GM19397 (cell line): ENCODE data around the gene TMEM223.
"Not testable (repeated sequence)": the region's sequence is repeated elsewhere in the genome, so short reads cannot be mapped to it uniquely, and the experiment has no call there.

ENCODE experiments used
- ATAC-seq: cut with Tn5 transposase; IDR thresholded peaks from one replicate; pipeline ENCODE4 v1.9.1; 2021; ENCODE audit warnings: mild to moderate bottlenecking, moderate library complexity; ENCODE audit not compliant: unreplicated experiment

TMEM223 gene

GRCh38 chr11:62791501-62792201, at the start of gene TMEM223:
Gene TMEM223, minus strand, starts transcription at chr11:62792006. Its CDS starts 12 bp downstream, at chr11:62791994.
- ATAC-seq, result peak; percentile 67

- not testable (repeated sequence) for ATAC-seq
Observed at GRCh38 chr11:62840721-62841360, 49.0 kb upstream of the TMEM223 start.

- peak; percentile 49 for ATAC-seq
Observed at GRCh38 chr11:62839050-62839945, 47.5 kb upstream of the TMEM223 start, which contains the start of gene WDR74. Gene WDR74, minus strand, starts transcription at chr11:62839590. Its CDS starts 20 bp downstream, at chr11:62839570.

GRCh38 chr11:62835336-62835735, 43.5 kb upstream of the TMEM223 start:
- no peak for ATAC-seq

GRCh38 chr11:62832336-62833234, 40.8 kb upstream of the TMEM223 start, which contains the start of gene TEX54:
Gene TEX54, minus strand, starts transcription at chr11:62832841.
- ATAC-seq, result peak; percentile 14

GRCh38 chr11:62831520-62832335, 39.9 kb upstream of the TMEM223 start, which contains the start of gene STX5:
Gene STX5, minus strand, starts transcription at chr11:62832051. Its CDS starts 808 bp downstream, at chr11:62831243.
- ATAC-seq, result peak; percentile 78

GRCh38 chr11:62830904-62831519, 39.2 kb upstream of the TMEM223 start:
- no peak for ATAC-seq

GRCh38 chr11:62828130-62828529, 36.3 kb upstream of the TMEM223 start:
- ATAC-seq, result not testable (repeated sequence)

- ATAC-seq, result no peak
Observed at GRCh38 chr11:62823677-62824076, 31.9 kb upstream of the TMEM223 start.

- ATAC-seq, result no peak
Observed at GRCh38 chr11:62817129-62817528, 25.3 kb upstream of the TMEM223 start.

GRCh38 chr11:62816557-62816956, 24.8 kb upstream of the TMEM223 start:
- no peak for ATAC-seq

GRCh38 chr11:62811659-62812058, 19.9 kb upstream of the TMEM223 start:
- ATAC-seq, result no peak

GRCh38 chr11:62810748-62811147, 18.9 kb upstream of the TMEM223 start:
- ATAC-seq, result no peak

- no peak for ATAC-seq
Observed at GRCh38 chr11:62806611-62807121, 14.9 kb upstream of the TMEM223 start.

GRCh38 chr11:62805961-62806441, 14.2 kb upstream of the TMEM223 start:
- no peak for ATAC-seq

- ATAC-seq, result peak; percentile 87
Observed at GRCh38 chr11:62805076-62805892, 13.5 kb upstream of the TMEM223 start, which contains the start of gene NXF1. Gene NXF1, minus strand, starts transcription at chr11:62805440. Its CDS starts 84 bp downstream, at chr11:62805356.

GRCh38 chr11:62804310-62805075, 12.7 kb upstream of the TMEM223 start:
- ATAC-seq, result no peak
